Medulla oblongata (tissue), 1 donor: Measurements from ENCODE around the gene GLE1.

Source experiments
- DNase-seq: peaks from one replicate; pipeline ENCODE4 v3.0.0-alpha.2; 2015; ENCODE audit errors: extremely low spot score

The GLE1 gene, protein sequence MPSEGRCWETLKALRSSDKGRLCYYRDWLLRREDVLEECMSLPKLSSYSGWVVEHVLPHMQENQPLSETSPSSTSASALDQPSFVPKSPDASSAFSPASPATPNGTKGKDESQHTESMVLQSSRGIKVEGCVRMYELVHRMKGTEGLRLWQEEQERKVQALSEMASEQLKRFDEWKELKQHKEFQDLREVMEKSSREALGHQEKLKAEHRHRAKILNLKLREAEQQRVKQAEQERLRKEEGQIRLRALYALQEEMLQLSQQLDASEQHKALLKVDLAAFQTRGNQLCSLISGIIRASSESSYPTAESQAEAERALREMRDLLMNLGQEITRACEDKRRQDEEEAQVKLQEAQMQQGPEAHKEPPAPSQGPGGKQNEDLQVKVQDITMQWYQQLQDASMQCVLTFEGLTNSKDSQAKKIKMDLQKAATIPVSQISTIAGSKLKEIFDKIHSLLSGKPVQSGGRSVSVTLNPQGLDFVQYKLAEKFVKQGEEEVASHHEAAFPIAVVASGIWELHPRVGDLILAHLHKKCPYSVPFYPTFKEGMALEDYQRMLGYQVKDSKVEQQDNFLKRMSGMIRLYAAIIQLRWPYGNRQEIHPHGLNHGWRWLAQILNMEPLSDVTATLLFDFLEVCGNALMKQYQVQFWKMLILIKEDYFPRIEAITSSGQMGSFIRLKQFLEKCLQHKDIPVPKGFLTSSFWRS

DNA sequence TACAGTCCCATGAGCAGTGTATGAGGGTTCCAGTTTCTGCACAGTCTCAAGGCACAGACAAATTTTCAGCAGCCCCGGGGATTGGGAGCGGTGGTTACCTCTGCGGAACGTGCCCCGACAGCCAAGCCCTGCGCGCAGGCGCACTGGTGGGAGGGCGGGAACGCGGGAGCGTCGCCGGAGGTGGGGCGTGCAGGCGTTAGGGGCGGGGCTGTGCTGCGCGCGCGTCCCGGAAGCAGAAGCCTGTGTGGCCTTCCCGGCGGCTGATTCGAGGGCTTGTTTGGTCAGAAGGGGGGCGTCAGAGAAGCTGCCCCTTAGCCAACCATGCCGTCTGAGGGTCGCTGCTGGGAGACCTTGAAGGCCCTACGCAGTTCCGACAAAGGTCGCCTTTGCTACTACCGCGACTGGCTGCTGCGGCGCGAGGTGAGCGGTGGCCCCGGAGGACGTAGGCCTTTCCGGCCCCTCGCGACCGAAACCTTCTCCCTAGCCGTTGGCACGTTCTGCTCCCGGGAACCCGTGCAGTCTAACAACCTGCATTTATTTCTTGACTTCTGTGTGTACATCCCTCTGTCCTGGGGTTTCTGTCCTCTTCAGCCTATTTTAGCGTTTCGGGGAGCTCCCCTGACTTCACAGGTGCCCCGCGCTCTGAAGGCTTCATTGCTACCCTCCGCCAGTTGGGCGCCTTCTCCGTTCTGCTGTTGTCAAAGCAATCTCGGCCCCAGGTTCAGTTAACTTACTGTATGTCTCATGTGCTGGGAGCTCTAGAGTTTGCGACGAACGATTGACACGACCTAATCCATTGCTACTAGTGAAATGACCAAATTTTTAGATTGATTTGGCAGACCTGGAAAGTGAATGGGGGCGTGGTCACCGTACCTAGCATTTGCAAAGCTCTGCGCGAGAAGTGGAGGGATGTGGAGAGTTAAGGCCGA lies at the start of gene GLE1:
GLE1 (plus strand) TSS at position 235 of the 929 bp plus-strand sequence; CDS start at position 322, 87 bp downstream.
- peak; percentile 95 for DNase-seq

DNA sequence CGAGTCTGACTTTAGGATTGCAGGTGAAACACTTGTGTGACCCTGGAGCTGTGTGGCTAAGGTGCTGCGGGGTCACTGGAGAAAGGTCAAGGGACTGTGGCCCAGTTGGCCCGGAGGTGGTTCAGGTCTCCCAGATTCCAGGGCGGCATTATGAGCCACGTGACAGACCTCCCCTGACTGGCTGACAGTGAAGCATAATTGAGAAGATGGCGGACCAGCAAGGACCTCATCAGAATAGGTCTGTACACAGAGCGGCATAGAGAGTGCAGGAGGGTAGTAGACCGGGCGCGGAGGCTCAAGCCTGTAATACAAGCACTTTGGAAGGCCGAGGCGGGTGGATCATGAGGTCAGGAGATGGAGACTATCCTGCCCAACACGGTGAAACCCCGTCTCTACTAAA lies 49.5 kb upstream of the GLE1 start:
- DNase-seq, result no peak

DNA sequence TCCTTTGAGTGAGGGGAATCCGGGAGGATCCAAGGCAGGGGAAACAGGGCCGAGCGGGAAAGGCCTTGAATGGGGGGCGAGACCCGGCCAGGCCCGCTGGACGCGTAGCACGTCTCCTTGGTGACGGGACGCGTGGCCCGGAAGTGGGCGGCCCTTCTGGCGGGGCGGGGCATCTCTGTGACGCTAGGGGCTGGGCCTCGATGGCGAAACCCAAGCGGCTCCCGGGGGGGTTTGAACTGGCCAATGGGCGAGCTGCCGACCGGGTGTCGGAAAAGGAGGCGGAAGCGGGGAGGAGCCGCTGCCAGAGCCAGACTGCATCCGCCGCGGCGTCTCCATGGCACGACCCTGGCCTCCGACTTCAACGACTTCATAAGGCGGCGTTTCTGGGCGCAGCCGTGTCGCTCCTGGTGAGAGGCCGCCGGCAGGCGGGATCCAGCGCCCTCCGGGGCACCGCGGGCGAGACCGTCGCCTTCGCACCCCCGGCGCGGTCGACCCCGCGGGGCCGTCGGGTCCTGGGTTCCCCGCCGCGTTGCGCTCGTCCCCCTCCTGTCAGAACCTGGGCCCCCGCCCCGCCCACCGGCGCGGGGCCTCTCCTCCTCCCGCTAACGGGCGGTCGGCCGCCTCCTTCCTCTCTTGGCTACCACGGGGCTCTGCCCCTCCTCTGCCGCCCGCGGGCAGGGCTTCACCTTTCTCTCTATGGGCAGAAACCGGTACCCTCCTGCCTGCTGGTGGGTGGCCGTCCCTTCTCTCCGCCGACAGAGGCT lies 48.5 kb upstream of the GLE1 start, which contains the start of gene ODF2:
ODF2 (plus strand) TSS at position 158 of the 764 bp plus-strand sequence; CDS start at position 244, 86 bp downstream.
- DNase-seq, result peak; percentile 98

DNA sequence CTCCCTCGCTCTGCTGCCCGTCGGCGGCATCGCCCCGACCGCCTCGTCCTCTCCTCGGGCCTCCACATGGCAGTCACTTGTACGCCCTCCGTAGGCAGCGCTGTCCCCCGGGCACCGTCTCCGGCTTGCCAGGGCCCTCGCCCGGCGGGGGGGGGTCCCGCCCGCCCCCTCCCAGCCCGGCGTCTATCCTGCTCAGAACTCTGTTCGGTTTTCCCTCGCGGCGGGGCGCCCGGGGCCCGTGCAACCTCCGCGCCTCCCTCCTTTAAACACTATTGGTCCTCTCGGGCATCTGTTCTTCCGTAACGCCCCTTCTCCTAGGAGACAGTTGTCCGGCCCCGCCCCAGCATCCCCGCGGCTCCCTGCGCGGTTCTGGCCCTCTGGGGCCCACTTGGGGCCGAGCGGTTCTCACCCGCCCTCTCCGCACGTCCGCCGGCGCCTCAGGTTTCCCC lies 47.9 kb upstream of the GLE1 start:
- DNase-seq, result peak; percentile 76

DNA sequence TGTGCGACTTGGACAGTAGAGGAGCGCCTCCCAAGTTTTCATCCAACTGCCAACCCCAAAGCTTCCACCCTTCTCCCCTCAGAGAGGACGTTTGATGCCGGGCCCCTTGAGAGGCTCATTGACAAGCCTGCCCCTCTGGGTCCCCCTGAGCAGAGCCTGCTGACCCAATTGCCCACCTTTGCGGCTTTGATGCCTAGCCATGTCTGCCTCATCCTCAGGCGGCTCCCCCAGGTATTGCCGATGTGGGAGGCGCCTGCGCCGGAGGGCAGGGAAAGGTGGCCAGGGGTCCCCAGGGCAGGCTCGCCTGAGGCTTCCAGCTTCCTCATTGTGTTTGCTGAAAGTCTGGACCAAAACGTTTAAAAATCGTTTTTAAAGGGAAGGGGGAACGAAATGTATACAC lies 47.3 kb upstream of the GLE1 start:
- no peak for DNase-seq

DNA sequence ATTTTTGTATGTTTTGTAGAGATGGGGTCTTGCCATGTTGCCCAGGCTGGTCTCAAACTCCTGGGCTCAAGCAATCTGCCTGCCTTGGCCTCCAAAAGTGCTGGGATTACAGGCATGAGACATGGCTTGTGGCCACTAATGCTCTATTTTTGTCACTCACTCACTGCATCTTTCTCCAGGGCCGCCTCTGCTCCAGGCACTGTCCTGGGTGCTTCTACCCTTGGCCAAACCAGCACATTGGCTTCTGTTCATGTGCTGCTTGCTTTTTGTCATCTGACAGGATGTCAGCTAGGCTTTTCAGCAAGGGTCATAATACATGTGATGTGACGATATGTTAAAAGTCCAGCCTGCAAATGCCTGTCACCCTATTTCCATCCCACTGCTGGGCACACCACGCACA lies 45.5 kb upstream of the GLE1 start:
- DNase-seq, result no peak

DNA sequence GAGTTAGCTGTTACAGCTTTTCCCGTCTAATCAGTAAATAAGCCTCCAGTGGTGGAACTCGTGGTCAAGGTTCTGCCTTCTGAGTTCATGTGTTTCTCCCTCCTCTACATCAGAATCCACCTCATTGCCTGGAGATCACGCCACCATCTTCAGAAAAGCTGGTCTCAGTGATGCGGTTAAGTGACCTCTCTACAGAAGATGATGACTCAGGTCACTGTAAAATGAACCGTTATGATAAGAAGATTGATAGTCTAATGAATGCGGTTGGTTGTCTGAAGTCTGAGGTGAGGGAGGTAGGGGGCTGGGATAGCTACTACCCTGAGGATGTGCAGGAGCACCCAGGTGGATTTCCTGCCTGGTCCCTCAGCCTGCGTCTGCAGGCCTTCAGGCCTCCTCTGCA lies 35.4 kb upstream of the GLE1 start:
- DNase-seq, result no peak

DNA sequence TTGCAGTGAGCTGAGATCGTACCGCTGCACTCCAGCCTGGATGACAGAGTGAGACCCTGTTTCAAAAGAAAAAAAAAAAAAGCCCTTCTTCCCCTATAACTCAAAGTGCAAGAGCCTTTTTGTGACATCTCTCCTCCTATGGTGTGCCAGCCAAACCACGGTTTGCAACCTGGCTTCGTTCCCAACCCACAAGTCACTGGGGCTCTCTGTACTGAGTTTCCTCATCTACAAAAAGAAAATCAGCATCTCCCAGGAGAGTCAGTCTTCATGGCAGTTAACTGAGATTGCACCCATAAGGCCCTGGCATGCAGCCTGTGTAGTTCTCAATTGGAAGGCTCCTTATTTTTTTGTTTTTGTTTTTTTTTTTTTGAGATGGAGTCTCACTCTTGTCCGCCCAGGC lies 34.0 kb upstream of the GLE1 start:
- peak; percentile 45 for DNase-seq

DNA sequence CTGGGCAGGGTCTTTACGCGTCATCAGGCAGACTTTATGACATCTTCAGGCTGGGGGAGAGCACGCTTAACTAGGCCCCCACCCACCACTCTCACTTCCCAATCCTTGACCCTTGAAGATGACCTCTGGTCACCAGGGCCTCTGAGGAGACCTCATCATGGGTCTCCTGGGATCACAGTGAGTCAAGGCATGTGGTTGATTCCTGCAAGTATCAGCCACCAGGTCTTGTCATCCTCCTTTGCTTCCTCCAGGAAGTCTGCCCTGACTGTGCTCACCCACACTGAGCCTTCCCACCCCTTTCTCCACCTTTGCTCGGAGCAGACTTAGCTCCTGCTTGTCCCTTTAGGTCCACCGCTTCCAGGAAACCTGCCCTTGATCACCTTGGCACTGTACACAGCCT lies 31.4 kb upstream of the GLE1 start:
- no peak for DNase-seq

DNA sequence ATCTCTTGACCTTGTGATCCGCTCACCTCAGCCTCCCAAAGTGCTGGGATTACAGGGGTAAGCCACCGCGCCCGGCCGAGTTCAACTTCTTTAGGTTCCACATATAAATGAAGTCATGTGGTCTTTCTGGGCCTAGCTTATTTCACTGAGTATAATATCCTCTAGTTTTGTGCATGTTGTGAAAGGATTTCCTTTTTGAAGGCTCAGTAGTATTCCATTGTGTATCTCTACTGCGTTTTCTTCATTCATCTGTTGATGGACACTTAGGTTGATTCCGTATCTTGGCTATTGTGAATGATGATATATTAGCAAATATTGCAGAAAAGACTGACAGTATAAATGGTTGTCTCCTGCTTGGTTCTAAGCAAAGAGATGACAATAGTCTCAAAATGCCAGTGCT lies 28.7 kb upstream of the GLE1 start:
- no peak for DNase-seq

DNA sequence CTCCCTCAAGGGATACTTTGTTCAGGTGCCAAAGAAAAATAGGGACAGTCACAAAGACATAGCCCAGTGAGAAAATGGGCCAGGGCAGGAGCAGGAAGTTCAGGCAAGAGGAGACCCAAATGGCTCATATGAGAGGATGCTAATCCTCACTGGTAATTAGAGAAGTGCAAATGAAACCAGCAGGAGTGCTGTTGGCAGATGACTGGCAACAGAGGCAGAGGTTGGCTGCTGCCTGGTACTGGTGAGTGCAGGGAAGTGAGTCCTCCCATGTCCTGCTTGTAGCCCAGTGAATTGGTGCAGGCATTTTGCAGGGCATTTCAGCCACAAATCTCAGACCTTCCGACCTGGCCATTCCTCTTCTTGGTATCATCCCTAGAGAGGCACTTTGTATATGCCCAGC lies 25.3 kb upstream of the GLE1 start:
- DNase-seq, result no peak

DNA sequence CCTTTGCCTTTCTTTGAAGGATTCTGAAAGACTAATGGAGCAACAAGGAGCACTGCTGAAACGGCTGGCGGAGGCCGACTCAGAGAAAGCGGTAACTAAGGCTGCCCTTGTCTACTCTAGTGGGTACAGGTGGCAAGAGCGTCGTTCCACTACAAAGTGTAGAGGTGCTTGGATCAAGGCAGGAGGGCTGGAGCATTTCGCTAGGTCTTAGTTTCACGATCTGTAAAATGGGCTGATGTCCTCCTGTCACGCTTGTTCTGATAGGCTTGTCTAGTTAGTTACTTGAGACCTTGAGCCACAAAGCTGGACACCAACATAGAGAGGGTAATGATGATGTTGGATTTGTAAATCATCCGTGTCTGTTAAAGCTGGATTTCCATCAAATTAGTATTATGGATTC lies 23.0 kb upstream of the GLE1 start:
- no peak for DNase-seq

DNA sequence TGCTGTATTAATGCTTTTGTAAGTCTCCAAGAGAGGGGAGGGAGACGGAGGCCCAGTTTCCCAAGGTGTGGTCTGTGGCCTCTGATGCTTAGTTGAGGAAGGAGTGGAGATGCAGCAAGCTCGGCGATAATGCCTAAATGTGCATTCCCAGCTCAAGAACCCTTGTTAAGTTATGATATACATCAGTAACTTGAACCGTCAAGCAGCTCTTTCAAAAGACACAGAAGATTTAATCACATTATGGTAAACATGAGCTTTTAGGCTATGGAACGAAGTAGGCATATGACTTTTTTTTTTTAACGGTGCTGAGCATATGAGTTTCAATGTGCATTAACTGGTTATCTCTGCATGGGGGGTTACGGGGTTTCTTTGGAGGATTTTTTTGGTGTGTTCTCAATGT lies 22.3 kb upstream of the GLE1 start:
- DNase-seq, result no peak

DNA sequence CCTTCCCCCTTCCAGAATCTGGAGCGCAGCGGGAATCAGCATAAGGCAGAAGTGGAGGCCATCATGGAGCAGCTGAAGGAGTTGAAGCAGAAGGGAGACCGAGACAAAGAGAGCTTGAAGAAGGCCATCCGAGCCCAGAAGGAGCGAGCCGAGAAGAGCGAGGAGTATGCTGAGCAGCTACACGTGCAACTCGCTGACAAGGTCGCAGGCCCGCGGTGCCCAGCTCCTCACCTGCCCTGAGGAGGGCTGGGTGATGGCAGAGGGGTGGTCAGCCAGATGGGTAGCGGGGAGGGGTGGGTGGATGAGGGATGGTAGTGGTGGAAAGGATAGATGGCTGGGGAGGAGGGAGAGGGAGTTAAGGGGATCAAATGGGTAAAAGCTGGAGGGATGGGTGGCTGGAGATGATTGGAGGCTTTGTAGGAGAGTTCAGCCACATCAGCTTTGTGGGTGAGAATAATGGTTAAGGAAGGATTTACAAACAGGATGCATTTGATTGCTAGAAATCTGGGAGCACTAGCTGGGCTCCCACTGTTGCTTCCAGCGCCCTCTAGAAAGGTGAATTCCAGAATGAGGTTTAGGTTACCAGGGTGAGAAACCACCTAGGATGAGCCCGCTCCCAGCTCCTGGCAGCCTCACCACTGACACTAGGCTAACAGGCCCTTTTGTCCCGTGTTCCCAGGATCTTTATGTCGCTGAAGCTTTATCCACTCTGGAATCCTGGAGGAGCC lies 19.7 kb upstream of the GLE1 start:
- DNase-seq, result no peak

DNA sequence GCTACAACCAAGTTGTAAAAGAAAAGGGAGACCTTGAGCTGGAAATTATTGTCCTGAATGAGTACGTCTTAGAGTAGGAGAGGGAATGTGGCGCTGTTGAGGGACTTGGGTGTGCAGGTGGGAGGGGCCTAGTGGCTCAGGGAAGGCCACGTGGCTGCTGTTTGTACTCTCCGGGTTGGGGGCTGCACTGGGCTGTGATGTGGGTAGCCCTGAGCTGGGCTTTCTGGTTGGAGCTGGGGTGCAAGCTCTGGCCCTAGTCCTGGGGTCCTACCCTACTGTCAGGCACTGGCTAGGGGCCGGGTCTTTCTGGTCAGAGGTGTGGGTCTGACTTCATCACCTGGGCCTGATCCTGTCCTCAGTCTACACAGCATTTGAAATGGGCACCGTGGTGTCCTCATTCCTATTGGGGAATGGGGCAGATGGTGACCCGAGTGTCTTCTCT lies 19.1 kb upstream of the GLE1 start:
- no peak for DNase-seq

DNA sequence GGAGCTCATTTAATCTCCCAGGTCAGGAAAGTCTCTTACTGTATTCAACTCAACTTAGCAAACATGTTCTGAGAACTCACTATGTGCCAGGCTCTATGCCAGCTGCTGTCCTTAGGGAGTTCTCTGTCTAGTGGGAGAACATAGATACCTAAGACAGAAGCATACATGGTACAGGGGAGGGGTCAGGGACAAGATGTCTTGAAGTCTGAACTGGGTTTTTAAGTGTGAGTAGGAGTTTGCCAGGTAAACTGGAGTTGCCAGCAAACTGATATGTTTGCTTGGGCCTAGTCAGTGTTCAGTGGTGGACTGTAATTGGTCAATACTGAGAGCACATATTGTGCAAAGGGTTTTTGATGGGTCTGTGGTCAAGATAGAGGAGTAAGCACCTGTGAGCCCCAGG lies 18.3 kb upstream of the GLE1 start:
- DNase-seq, result no peak

DNA sequence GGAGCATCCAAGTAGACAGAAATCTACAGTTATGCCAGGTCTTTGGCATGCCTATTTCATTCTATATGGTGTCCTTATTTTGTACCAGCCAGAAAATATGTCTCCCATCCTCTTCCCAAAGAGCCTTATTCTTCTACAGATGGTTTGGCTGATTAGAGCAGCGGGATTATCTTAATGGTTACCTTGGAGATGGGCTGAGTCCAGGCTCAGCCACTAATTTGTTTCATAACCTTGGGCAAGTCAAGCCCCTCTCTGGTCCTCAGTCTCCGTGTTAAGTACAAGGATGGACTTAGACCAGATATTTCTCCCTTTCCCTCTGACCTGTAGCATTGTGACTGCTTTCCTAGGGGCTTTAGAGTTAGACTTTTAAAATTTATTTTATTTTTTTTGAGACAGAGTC lies 11.1 kb upstream of the GLE1 start:
- no peak for DNase-seq

DNA sequence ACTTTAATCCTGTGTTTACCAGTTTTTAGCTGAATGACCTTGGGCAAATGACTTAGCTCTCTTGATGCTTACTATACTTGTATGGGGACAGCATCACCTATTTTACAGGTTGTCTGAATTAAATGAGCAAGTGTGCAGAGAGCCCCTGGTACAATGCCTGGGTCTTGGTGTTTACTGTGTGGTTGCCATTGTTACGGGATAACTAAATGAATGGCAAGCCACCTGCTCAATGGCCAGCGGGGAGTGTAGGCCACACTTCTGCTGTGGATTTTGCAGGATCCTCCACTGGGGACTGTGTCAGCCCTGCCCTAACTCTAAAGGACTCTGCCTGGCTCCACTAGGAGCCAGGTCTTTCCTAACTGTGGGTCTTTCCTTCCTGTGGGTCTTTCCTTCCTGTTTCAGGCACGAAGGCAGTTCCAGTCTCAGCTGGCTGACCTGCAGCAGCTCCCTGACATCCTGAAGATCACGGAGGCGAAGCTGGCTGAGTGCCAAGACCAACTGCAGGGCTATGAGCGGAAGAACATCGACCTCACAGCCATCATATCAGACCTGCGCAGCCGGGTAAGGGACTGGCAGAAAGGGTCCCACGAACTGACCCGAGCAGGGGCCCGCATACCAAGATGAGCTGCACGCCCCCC lies 10.3 kb upstream of the GLE1 start:
- DNase-seq, result peak; percentile 20

DNA sequence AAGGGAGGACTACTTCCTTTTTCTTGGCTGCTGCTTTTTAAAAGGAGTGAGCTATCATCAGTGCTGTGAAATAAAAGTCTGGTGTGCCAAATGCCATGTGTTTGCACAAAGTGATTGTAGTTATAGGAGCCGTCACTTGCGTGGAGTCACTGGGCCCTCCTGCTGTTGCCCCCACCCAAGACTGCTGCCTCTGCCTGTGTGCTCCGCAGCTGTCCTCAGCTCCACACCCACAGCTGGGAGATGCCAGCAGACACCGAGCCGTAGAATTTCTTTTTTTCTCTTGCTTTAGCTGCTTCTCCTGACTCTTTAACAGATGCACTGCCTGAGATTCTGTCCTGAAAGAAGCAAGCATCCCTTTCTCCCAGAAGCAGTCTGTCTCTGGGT lies 9.8 kb upstream of the GLE1 start:
- no peak for DNase-seq

DNA sequence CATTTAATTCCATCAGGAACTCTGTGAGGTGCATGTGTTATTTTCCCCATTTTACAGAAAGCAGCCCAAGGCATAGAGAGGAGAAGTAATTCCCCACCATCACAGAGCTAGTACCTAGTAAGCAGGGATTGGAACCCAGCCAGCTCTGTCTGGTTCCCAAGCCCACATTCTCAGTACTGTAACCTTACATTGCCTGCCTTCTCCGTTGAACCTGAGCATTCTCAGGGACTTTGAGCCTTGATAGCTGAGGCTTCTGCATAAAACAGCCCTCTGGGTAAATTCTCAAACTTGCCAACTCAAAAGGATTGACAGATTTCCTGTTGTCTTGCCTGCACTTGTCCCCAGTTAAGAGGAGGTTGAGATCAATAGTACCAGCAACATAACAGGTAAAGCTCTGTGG lies 9.2 kb upstream of the GLE1 start:
- no peak for DNase-seq
